NOMO-1 treated with dmso at 0.1 percent for 144 hours (cell line): ENCODE measurements around the gene TAF11.
A peak's percentile ranks its signal among the peaks of the same experiment; 100 is the strongest.
"Not testable (repeated sequence)": the region's sequence is repeated elsewhere in the genome, so short reads cannot be mapped to it uniquely, and the experiment has no call there.

Experiments used
- DNase-seq: peaks from one replicate; lab custom pipeline; 2025; ENCODE audit not compliant: unreplicated experiment; lab: John Stamatoyannopoulos, UW

Gene TAF11

DNA sequence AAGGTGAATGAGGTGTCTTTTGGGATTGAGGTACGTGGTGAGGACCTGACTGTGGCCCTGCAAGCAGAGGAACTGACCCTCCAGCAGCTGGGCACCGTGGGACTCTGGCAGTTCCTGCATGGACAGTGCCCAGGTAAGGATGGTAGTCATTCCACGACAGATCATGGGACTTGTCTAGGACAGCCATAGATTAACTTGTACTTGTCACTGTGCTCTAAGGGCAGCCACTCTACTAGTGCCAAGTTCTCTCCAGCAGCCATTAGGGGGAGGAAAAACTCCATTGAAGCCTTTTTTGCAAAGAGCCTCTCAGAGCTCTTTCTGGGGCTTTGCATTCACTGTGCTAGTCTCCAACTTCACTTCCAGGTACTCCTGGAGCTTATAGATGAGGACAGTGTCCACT lies 20.4 kb downstream of the TAF11 start:
- no peak for DNase-seq

DNA sequence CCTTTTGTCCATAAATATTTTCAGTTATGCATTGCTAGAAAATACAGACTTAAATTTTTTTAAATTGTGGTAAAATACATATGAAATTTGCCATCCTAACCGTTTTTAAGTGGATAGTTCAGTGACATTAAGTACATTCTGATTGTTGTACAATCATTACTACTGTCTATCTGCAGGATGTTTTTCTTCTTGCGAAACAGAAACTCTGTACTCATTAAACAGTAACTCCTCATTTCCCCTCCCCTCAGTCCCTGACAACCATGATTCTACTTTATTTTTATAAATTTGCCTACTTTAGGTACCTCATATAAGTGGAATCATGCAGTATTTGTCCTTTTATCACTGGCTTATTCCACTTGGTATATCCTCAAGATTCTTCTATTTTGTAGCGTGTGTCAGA lies 21.3 kb downstream of the TAF11 start:
- no peak for DNase-seq

DNA sequence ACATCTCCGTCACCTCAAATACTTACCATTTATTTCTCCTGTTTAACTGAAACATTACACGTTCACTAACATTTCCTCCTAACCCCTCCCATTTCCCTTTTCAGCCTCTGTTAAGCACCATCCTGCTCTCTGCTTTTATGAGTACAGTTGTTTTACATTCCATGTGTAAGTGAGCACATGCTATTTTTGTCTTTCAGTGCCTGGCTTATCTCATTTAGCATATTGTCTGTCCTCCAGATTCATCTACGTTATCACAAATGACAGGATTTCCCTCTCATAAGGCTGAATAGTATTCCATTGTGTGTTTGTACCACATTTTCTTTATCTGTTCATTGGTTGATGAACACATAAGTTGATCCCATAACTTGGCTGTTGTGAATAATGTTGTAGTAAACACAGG lies 22.7 kb downstream of the TAF11 start:
- no peak for DNase-seq

- no peak for DNase-seq
Measured at GRCh38 chr6:34864007-34864406, 23.8 kb downstream of the TAF11 start.

- no peak for DNase-seq
Measured at GRCh38 chr6:34860776-34861175, 27.1 kb downstream of the TAF11 start.

DNA sequence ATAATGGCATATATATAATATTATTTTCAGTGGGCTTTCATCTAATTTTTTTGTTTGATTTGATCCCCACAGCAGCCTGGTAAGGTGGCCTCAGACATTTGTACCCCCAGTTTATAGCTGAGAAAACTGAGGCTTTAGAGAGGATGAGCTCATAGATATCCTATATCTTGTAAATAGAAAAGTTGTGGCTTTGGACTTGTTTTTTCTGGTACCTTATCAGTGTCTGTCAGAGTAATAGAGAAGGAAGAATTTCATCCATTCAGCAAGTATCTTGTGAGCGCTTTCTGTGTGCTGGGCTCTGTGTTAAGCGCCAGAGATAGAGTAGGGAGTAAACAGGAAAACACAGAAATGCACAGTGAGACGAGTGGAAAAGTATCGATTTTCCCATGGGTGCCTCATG lies 27.9 kb downstream of the TAF11 start:
- no peak for DNase-seq

GRCh38 chr6:34858681-34859080 lies 29.2 kb downstream of the TAF11 start:
- no peak for DNase-seq

DNA sequence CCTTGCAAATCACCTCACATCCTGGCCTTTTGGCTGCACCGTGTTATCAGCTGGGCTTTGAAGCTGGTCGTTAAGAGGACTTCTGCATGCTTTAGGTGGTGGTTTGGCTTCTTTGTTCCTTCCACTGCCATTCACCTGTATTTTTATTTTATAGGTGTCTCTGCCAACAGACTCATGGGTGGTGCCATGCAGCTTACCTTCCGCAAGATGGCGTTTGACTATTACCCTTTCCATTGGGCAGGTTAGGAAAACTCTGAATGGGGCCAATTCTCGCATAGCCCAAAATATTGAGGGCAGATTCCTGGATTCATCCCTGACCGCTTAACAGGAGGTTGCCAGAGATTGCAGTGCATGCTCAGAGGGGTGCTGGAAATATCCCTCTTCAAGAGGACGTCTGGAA lies 32.4 kb downstream of the TAF11 start:
- DNase-seq, result no peak

DNA sequence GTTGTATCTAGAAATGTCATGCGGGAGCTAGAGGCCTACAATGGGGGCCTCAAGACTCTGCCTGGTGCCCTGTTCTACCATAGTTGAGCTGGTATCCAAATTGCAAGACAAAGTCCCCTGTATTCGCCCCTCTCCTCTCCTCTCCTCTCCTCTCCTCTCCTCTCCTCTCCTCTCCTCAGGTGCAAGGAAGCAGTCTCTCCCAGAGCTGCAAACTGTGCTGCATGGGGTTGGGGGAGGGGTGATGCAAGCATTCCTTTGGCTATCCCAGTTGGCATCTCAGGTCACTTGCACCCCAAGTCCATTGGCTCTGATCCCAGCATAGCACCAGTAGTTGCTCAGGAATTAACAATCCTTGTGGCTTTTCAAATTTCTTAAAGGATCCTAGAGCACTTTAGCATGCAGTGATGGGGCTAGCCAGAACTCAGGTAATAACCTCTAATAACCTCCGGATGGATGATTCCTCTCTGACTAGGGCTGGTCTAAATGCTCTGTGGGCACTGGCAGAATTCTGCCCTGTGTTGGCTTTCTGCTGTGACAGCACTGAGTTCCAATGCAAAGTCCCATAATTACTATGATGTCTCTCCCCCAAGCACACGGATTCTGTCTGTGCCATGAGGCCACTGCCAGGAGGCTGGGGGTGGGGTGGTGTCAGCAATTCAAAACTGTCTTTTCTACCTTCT lies 35.3 kb downstream of the TAF11 start:
- no peak for DNase-seq

- no peak for DNase-seq
Measured at GRCh38 chr6:34851361-34851760, 36.5 kb downstream of the TAF11 start.

DNA sequence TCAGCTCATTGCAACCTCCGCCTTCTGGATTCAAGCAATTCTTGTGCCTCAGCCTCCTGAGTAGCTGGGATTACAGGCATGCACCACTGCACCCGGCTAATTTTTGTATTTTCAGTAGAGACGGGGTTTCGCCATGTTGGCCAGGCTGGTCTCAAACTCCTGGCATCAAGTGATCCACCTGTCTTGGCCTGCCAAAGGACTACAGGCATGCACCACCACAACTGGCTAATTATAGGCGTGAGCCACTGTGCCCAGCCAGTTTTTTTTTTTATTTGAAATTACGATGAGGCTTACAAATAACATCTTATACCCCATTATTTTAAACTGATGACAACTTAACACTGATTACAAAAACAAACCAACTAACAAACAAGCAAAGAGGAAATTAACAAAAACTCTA lies 38.8 kb downstream of the TAF11 start:
- DNase-seq, result not testable (repeated sequence)

DNA sequence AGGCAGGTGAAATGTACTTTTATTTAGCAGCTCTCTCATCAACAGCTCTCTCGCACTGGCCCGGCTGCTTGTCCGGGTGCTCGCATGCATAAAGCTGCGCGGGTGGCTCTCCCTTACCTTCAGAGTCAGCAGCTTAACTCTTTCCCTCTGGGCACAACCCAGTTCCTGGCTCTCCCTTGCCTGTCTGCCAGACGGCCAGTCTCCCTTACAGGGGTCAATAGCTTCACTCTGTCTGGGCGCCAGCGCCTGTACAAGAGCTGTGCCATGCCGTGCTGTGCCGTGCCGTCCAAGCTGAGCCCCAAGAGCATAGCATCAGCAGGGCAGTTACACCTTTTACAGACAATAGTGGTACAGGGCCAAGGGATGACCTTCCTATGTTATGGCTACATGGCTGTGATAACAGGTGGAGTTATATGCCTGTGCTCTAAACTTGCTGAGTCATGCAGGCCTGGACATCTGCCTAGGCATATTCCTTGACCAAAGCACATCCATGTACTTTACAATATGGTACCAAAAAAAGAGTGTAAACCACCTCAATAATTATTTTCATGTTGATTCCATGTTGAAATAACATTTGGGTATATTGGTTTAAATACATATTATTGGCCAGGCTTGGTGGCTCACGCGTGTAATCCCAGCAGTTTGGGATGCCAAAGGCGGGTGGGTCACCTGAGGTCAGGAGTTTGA lies 48.0 kb downstream of the TAF11 start:
- DNase-seq, result no peak

DNA sequence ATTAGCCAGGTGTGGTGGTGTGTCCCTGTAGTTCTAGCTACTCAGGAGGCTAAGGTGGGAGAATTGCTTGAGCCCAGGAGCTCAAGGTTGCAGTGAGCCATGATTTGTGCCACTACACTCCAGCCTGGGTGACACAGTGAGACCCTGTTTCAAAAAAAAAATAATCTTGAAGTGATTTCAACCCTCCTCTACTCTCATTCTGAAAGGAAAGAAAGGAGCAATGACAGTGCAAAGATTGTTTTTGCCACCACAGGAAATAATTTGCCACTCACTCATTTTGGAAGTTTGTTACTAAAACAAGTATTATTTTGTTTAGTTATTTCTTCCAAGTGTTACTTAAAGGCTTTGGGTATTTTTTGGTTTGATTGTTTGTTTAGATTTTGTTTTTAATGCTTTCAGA lies 50.3 kb downstream of the TAF11 start:
- DNase-seq, result no peak

GRCh38 chr6:34836451-34836850 lies 51.4 kb downstream of the TAF11 start:
- no peak for DNase-seq

- peak; percentile 8 for DNase-seq
Measured at GRCh38 chr6:34836008-34836407, 51.8 kb downstream of the TAF11 start.

DNA sequence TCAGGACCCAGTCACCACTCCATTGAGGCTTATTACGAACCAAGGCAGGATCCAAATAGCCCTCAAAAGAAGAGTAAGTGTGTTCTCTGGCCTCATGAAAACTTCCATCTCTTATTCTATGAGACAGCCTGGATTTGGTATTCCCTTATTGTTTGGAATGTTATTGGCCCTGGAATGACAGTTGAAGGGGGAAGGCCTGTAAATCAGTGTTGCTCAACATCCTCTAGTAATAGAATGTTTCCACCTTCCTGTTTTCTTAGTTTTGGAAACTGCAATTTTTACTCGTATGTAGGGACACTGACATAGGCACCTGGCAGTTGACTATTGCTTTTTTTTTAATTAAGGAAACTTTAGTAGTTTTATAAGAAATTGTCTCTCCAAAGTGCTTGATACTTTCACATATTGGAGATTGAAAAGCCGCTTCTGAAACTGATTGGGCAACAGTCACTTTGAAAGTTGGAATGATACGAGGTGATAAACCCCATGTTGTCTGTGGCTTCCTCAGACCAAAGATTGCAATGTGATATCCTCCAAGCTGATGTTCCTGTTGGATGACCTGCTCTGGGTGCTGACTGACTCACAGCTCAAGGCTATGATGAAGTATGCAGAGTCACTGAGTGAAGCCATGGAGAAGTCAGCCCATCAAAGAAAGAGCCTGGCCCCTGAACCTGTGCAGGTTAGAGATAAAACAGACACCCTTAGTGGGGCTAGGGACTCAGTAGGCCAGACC lies 52.9 kb downstream of the TAF11 start:
- peak; percentile 21 for DNase-seq

- no peak for DNase-seq
Measured at GRCh38 chr6:34832942-34833341, 54.9 kb downstream of the TAF11 start.

DNA sequence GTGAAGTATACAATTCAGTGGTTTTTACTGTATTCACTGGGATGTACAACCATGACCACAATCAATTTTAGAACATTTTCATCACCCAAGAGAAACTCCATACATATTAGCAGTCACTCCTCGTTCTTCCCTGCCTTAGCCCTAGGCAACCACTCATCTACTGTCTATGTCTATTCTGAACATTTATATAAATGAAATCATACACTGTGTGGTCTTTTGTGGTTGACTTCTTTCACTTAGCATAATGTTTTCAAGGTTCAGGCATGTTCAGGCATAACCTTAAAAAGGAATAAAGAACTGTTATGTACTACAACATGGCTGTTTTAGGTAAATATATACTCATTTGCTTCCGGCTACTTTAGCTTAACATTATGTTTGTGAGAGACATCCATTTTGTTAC lies 58.7 kb downstream of the TAF11 start:
- DNase-seq, result no peak
